Measurements from ENCODE around the gene LRRC9. TPM values are rescaled to one million over a fixed set of nuclear protein-coding genes. Genes with fewer than 3 reads are reported as not detected.

The LRRC9 gene
- total and polyA plus RNA-seq, 2 of the 13 experiments (the other 11 are each of a cell fraction or from before 2014, with no cell fraction given) = 0.08 to 0.18 TPM

DNA sequence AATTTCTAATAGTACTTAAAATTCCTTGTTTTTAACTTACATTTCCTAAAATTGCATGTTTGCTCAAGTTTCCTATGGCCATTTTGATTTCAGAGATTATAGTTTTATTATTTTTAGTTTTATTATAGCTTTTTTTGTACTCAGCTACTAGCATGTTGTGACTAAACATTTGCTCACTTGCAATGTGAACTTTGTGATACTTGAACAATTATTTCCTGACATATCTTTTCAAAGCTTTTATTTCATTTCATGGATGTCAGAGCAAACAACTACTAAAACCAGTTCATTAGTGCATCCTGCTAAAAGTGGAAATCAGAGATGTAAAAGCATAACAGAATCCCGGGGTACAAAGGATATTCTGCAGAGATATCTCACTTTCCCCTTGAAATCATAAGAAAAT lies 138.1 kb downstream of the LRRC9 start (continued):
- TF ChIP-seq HMGXB3 (CRISPR knock-in tag; IDR thresholded peaks at IDR 0.05; ENCODE audit: borderline replicate concordance) = no peak
- TF ChIP-seq, protein P1, sequence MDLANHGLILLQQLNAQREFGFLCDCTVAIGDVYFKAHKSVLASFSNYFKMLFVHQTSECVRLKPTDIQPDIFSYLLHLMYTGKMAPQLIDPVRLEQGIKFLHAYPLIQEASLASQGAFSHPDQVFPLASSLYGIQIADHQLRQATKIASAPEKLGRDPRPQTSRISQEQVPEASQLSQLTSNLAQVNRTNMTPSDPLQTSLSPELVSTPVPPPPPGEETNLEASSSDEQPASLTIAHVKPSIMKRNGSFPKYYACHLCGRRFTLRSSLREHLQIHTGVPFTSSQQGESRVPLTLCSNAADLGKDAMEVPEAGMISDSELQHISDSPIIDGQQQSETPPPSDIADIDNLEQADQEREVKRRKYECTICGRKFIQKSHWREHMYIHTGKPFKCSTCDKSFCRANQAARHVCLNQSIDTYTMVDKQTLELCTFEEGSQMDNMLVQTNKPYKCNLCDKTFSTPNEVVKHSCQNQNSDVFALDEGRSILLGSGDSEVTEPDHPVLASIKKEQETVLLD (CRISPR knock-in tag; IDR thresholded peaks at IDR 0.05; ENCODE audit: low read depth) = no peak
- no peak for TF ChIP-seq RAD51 (IDR thresholded peaks at IDR 0.05; ENCODE audit: borderline replicate concordance)
- no peak for TF ChIP-seq PLRG1 (conservative IDR thresholded peaks at IDR 0.05)
- no peak for TF ChIP-seq FOXK2 (IDR thresholded peaks at IDR 0.05)
- no peak for TF ChIP-seq HNF1B (CRISPR knock-in tag; IDR thresholded peaks at IDR 0.05)
- TF ChIP-seq AFF4 (CRISPR knock-in tag; IDR thresholded peaks at IDR 0.05) = no peak
- TF ChIP-seq CBX2 (IDR thresholded peaks at IDR 0.05; ENCODE audit: low read depth, low read length) = no peak
- no peak for TF ChIP-seq CBX2 (CRISPR knock-in tag; IDR thresholded peaks at IDR 0.05; ENCODE audit: low read depth)
- TF ChIP-seq, protein P2, sequence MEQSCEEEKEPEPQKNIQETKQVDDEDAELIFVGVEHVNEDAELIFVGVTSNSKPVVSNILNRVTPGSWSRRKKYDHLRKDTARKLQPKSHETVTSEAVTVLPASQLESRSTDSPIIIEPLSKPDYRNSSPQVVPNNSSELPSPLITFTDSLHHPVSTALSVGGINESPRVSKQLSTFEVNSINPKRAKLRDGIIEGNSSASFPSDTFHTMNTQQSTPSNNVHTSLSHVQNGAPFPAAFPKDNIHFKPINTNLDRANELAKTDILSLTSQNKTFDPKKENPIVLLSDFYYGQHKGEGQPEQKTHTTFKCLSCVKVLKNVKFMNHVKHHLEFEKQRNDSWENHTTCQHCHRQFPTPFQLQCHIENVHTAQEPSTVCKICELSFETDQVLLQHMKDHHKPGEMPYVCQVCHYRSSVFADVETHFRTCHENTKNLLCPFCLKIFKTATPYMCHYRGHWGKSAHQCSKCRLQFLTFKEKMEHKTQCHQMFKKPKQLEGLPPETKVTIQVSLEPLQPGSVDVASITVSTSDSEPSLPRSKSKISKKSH (CRISPR knock-in tag; IDR thresholded peaks at IDR 0.05; ENCODE audit: borderline replicate concordance) = no peak
- TF ChIP-seq SPEN (CRISPR knock-in tag; IDR thresholded peaks at IDR 0.05; ENCODE audit: low read depth) = no peak

All from HepG2 (cell line).